Measurements from ENCODE around the gene ME3.

ME3 gene

GRCh38 chr11:86464509-86465221, 207.8 kb downstream of the ME3 start:
- no peak for DNase-seq

DNA sequence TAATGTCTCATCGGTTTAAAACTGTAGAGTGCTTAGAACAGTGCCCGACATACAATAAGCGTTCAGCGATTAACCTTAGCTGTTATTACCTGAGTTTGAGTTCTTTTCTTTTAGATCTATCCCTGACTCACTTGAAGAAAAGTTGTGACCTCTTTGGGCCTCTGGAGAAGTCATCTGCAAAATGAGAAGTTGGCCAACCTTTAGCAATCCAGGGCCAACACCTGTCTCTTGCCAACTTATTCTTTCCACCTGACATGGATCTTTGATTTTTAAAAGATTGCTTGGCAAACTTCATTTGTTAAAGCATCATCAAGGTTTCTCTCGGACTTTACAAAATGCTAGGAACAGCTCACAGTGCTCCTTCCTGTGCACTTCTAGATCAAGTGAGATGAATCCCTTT, 208.5 kb downstream of the ME3 start:
- no peak for DNase-seq

DNA sequence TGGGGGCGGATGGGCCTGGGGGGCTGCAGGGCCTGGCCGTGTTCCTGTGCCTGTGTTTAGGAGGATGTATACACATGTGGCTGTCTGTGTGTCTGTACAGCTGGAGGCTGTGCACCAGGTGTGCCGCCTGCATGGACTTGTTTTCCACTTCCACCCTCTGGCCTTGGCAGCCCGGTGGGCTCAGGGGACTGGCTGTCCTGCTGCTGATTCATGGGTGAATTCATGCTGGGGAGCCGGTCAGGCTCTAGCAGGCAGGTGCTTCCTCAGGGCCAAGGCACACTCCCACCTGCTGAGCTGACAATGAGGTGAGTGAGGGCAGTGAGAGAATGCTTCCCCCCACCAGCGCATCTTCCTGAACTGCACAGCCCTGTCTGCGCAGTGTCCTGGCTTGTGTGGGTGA, 209.3 kb downstream of the ME3 start:
- DNase-seq: no peak

- DNase-seq: no peak
Measured at GRCh38 chr11:86461892-86462291, 210.5 kb downstream of the ME3 start.

DNA sequence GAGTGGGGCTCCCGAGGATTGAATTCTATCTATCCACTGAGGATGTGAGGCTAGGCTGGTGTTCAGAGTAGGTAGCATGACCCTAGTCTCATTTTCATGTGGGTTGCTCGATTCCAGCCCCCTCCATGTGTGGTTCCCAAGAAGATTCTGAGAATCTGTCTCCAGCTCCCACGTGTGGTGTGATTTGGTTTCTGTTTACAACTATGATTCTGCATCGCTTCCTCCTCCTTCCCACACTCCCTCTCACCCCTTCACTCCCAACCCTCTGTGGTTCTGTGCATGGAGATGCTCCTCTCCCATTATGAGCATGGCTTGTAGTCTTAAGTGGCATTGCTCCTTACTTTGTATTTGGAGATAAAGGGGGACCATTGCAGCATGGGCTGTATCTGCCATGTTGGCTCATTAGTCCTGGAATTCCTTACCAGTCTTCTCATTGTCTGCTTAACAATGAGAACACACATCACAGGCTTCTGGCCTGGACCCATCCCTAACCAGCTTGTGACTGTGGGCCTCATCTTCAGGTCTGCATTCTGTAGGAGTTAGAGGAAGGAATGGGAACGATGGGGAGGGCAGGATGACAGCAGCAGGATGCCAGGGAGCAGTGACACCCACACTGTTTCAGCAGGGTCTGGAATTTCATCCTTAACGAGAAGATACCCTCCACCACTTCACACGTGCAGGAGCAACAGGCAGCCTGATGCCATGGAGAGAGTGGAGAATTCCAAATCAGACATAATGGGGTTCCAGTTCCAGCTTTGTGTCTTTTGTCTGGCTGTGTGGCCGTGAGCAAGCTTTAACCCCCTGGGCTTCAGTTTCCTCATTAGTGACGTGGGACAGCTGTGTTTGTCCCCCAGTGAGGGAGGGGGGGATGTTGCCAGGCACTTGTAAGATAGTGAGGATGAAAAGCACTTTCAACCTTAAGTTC, 211.7 kb downstream of the ME3 start:
- peak in 13 of 58 donors; percentile 8 to 65 (median 31) for DNase-seq

- peak in 27 of 58 donors; percentile 2 to 46 (median 20) for DNase-seq
Measured at GRCh38 chr11:86459682-86460460, 212.5 kb downstream of the ME3 start.

DNA sequence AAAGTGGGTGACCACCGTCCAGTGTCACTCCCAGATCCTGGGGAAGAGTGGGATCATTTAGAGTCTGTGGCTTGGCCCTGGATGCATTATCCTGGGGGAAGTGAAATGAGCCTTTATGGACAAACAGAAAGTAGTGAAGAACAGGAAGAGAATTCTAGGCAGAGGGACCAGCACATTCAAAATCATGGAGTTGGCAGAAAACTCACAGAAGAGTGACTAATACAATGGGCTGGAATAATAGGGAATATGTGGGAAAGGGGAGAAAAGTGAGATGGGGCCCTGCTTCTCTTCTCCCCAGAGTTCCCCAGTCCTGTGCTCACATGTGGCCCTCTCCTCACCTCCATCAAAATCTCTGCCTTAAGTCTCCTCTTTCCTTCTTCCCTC, 213.4 kb downstream of the ME3 start:
- DNase-seq: no peak

DNA sequence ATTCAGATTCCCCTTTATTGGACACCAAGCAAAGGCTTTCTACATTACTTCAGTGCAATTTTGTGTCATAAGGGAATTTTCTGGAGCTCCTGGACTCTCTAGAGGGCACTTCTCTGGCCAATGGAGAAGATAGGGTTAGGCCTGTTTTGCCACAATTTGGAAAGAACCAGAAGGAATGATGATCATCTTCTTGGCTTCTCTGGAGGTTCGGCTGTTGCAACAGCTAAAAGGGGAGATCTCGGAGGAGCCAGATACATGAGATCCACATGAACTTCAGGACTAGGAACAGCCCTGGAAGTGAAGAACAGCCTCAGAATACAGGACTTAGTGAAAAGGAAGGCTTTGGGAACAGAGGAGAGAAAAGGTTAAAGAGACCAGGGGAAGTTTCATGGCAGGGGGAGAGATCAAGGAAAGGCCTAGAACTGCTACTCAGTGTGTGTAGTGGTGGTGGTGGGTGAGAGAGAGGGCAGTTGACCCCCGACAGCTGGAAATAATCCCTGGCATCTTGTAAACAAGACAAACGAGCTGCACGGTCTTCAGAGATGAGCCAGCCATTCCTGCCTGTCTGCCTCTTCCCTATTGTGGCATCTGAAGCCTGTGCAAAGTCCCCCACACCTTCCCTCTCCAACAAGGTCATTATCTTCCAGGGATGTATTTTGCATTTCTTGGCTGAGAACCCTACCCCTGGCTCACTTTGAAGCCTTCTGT, 214.0 kb downstream of the ME3 start:
- DNase-seq: no peak

DNA sequence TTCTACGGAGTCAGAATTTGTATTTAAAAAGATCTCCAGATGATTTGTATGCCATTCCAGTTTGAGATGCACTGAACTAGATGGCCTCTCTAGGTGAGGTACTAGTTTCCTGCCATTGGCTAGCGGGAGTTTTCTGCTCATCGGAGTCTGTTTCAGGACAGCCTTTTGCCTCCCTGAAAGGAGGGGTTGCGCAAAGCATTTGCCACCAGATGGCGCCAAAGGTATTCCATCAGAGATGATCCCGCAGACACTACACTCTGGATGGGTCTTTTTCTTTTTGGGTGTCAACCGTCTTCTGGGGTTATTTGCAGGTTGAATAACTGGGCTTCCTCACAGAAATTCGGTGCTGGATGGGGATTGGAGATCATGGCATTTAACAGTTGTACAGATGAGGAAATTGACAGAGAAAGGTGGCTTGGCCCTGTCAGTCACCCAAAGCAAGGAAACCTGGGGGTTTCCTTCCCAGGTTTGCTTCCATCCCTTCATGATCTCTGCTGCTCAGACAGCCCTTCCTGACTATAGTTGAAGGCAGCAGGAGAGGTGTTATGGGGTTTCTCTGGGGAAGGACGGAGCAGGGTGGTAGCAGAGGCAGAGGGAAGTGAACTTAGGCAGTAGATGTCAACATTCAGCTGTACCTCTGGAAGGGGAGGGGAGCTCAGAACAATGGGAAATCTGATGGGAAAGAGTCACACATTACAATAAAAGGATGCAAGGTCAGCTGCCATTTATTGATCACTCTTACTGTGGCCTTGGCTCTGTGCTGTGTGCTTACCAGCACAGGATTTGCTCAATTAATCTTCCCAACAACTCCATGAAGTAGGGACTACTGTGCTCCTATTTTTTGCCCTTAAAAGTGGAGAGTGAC, 216.1 kb downstream of the ME3 start:
- DNase-seq: peak in 57 of 58 donors; percentile 4 to 88 (median 56)

DNA sequence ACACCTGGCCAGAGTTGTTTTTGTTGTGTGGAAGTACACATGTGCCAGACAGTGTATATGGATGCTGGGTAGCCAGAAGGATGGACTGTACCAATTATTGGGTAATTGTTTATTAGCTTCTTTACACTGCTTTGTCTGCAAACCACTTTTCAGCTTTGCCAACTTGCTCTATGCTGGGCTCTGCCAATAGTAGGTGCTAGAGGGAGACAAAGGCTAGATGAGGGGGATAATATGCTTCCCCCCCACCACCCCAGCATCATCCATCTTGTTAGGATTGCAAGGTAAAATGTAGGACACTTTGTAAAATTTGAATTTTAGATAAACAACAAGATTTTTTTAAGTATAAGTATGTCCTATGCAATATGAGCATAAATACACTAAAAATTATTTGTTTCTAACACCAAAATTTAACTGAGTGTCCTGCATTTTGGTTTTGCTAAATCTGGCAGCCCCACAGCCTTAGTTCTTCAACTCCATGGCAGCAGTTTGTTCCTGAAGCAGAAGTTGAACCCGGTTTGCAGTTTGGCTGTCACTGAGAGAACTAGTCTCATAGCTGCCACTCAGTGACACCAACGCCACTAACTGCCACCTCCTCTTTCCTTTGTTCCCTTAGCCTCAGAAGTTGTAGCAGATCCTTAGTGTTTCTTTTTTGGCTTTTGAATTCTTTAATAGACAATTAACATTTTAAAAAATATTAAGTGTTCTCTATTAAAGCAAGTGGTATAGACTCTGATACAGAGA, 219.0 kb downstream of the ME3 start:
- peak in 1 of 58 donors; percentile 10 for DNase-seq

- DNase-seq: no peak
Measured at GRCh38 chr11:86449993-86450629, 222.3 kb downstream of the ME3 start.

- no peak for DNase-seq
Measured at GRCh38 chr11:86447763-86448480, 224.5 kb downstream of the ME3 start.

GRCh38 chr11:86446924-86447285, 225.5 kb downstream of the ME3 start:
- no peak for DNase-seq

GRCh38 chr11:86446163-86446923, 226.1 kb downstream of the ME3 start:
- no peak for DNase-seq

DNA sequence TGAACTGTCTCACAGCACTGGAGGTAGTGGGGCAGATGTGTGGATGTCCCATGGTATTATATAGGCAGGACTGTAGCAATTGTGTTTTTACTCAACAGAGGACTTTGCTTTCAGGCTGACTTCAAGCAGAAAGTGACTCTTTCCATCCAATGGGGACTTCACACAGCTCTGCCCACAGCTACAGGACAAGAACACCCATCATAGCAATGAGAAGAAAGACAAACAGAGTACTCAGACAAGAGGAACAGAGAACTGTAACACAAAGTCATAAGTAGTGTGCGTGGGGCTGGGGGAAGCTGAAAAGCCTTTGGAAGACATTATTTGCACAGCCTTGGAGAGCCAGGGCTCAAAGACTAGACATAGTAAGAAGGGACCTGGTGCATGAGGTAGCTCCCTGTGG, 227.4 kb downstream of the ME3 start:
- no peak for DNase-seq

- DNase-seq: no peak
Measured at GRCh38 chr11:86443415-86443814, 229.0 kb downstream of the ME3 start.

GRCh38 chr11:86442827-86443226, 229.6 kb downstream of the ME3 start:
- no peak for DNase-seq
